NCI-H2227 (cell line): ENCODE data around the gene FYB2.

Experiments used
- DNase-seq: peaks from one replicate; lab custom pipeline; 2025; ENCODE audit not compliant: unreplicated experiment; lab: John Stamatoyannopoulos, UW

Gene FYB2, protein sequence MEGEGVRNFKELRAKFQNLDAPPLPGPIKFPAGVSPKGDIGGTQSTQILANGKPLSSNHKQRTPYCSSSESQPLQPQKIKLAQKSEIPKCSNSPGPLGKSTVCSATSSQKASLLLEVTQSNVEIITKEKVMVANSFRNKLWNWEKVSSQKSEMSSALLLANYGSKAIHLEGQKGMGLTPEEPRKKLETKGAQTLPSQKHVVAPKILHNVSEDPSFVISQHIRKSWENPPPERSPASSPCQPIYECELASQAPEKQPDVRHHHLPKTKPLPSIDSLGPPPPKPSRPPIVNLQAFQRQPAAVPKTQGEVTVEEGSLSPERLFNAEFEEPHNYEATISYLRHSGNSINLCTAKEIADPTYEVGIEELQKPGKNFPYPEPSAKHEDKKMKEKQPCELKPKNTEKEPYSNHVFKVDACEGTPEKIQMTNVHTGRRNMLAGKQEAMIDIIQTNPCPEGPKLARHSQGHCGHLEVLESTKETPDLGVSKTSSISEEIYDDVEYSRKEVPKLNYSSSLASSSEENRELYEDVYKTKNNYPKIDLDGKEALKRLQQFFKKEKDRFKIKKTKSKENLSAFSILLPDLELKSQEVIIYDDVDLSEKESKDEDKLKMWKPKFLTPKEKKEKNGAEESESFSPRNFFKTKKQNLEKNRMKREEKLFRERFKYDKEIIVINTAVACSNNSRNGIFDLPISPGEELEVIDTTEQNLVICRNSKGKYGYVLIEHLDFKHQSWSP

DNA sequence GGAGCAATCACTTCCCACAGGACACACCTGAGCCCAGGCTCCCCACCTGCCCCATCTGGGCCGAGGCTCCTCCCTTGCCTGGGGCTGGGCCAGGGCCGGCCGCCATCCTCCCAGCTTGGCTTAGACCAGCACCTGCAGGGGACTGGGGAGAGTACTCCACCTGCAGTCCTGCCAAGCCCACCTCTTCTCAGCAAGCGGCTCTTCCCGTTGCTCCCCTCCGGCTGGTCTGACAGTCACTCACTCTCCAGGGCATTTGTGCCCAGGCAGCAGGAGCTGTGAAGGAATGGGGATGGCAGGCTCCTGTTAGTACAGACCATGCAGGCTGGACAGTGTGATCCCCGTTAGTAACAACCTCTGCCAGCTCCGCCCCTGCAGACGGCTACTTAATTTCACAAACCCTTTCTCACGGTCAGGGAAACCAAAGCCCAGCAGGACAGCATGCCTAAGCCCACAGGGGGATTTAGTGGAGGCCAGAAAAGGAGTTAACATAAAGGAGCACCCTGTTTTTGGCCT, at the start of gene FYB2:
TSS of gene FYB2 (minus strand) at position 18 of the 513 bp plus-strand sequence. CDS start 114 bp downstream, outside the sequence.
- DNase-seq = no peak

DNA sequence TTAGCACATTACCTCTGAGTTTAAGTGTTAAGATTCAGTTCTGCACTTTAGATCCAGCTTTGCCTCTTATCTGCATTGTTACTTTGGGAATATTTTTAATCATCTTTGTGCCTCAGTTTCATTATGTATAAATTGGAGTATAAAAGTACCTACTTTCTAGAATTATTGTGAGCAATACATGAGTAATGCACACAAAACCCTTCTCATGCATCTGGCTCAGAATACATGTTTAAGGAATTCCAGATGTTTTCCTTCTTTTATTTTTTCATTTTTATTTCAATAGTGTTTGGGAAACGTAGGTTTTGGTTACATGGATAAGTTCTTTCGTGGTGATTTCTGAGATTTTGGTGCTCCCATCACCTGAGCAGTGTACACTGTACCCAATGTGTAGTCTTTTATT, 49.6 kb upstream of the FYB2 start:
- DNase-seq = no peak

DNA sequence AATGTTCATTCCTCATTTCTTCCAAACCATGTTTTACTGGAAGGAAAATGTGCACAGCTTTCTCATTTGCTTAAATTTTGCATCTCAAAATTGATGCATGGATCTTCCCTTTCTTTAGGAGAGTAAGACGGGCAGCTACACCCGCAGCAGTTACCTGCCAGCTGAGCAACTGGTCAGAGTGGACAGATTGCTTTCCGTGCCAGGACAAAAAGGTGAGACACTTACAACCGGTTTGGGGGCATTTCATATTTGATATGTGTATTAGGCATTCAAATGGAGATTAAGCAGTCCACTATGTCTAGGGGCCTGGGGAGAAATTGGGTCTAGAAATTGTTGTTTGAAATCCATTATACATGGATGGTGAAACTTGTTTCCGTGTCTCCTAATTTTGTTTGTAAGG, 48.3 kb upstream of the FYB2 start:
- no peak for DNase-seq

DNA sequence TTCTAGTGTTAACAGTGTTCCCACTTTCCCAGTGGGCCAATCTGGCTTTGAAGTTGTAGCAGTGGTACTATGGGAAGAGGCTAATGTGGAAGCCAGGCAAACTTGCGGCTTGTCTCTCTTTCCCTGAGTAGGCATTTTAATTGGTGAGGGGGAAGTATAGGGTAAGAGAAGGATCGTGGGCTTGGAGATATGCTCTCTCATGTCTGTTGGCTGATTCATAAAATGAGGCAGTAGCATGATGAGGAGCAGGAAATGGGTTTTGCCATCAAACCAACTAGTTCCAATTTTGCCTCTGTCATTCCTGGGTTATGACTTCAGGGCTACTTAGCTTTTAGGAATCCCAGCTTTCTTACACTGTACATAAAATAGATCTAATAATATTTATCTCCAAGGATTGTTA, 47.5 kb upstream of the FYB2 start:
- DNase-seq = no peak

DNA sequence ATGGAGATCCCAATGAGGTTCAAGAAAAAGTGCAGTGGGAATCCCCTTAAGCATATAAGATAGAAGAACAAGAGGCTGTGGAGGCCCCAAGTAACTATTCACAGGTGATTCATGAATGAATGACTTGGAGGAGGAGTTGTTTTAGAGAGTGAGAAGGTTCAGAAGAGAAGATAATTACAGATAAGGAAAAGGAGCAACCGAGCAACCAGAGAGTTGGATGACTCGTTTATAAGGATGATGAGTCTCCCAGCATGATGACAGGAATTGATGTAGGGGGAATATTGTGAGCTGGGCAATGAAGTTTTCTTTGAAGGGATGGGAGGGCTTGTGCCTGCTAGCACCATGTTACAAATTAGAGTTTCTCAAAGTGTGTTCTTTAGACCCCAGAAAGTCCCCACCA, 45.2 kb upstream of the FYB2 start:
- no peak for DNase-seq

DNA sequence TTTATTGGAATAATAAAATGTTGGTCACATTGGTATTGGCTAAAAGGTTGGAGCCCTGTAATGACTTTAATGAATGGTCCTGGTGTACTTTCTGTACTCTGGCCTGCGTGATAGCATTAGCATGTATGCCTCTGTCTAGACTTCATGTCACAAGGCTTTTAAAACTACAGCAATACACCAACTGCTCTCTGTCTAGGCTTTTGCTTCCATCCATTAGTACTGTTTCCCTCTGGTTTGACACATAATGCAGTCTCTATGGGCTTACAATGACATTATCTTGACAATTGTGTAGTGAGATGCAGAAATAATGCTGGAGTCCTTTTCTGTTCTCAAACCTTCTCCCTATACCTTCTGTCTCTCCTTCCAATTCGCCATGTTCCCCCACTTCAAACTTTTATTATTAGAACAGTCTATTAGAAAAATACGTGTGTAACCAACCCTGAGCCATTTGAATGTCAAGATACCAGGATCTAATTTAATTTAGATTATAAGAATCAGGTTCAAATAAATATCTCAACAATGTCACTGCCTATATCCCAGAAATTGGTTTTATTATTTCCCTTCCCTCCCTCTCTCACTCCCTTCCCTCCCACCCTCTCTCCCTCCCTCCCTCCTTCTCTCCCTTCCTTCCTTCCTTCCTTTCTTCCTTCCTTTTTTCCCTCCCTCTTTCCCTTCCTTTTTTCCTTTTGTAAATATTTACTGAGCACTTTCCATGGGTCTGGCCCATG, 44.2 kb upstream of the FYB2 start:
- no peak for DNase-seq

DNA sequence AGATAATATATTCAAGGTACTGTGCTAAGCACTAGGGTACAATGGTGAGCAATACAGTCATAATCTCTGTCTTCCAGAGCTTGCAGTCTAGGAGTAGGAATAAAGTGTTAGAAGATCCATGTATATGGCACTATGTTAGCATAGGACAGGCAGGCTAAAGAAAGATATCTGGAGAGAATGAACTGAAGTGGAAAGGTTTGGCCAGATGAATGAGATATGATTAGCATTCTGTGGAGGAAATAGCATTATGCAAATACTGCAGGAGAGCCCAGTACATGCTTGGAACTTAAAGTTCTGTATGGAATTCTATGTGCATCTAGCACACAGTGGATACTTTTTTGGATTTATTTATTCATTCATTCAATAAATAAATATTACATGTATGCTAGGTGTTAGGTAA, 40.1 kb upstream of the FYB2 start:
- no peak for DNase-seq

DNA sequence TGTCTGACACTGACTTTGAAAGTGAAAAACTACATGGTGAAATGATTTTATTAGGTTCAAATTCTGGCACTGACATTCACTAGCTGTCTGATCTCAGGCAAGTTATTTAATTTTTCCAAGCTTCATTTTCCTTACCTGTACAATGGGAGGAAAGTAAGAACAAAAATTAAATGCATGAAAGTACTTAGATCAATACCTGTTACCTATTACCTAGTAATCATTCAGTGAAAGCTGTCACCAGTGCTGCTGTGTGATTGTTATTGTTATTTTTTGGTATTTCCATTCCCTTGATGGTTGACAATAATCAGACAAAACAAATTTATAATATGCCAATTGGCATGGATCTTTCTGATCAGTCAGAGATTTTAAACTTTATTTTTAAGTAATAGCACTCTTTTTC, 37.0 kb upstream of the FYB2 start:
- DNase-seq = no peak

DNA sequence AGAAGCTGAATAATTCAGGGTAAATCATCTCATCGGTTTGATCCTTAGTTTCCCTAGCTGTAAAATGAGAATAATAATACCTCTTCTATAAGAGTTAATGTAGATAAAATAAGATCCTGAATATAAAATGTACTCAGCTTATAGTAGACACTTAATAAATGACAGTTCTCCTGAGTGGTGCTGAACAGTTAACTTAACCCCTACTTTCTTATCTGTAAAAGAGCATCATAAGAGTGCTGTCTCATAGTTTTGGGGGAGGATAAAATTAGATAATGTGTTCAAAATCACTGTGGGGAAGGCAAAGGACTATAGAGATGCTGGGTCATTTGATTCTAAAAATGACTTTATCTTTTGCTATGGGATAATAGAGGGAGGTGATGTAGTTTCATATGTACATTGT, 36.0 kb upstream of the FYB2 start:
- DNase-seq = no peak

DNA sequence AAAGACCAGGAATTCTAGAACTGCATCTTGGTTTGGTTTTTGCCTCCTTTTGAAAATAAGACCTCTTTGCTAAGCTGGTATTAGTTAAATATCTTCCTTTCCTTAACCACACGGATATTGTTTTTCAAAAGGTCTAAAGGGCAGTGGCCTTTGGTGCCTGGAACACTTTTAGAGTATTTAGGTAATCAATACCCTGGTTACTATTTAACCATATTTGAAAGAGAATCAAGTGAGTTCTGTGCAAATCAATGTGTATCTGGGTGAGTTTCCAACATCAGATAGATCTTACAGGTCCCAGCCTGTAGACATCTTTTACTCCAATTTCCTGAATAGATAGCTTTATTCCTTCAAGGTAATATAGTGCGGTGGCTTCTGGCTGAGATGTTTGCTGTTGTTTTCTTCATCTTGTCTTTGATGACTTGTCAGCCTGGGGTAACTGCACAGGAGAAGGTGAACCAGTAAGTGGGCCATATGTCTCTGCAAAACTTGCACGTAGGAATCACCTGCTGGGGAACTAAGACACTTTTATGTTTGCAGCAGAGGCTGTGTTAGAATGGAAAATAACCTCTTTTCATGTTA, 35.4 kb upstream of the FYB2 start, which contains the start of gene C8A:
TSS of gene C8A (plus strand) at position 277 of the 579 bp plus-strand sequence. CDS start at position 382, 105 bp downstream.
- no peak for DNase-seq

DNA sequence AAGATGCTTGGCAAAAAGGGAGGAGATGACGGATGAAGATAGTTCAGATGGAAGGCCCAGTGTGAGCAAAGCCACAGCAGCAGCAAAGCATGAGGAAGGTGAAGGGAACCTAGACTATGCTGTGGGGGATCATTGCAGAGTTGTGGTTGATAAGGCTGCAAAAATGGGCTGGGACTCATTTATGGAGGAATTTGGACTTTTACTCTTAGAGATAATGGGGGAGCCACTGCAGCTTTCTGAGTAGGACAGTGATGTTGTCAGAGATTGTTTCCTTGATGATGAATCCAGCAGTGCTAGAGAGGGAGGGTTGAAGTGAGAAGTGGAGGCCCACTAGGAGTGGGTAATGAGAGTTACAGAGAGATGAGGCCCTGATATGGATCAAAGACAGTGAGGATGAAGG, 33.3 kb upstream of the FYB2 start:
- no peak for DNase-seq

DNA sequence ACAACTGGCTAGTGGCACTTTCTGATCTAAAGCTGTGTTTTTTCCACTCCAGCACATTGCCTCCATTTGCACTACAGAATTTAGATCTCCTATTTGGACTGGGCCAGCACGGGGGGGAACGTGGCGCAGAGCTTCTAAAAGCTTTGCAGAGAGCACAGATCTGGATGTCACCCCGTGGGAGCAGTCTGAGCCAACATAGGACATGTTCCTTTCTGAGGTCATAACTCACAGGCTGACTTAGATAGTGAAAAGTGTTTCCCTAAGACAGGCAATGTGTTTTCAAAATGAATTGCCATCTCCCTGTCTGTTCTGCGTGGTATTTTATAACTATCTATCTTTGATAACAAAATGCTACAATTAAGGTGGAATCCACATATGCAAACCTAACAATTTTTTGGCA, 31.7 kb upstream of the FYB2 start:
- DNase-seq = no peak

DNA sequence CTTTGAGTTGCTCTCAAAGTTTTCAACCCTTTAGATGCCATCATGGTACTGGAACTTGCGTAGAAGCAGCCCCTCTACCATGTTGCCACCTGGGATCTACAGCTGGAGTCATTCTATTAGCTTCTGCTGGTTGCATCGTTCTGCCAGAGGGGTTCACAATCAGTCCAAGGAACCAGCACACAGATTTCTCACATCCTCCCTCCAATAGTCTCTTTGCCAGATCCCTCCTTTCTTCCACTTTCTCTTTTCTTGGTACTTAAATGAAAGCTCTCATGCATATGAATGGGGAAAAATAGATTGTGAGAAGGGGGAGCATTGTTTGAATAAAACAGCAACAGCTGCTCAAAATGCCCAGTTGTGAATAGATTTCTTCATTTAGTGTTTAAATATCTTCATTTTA, 31.2 kb upstream of the FYB2 start:
- DNase-seq = no peak

DNA sequence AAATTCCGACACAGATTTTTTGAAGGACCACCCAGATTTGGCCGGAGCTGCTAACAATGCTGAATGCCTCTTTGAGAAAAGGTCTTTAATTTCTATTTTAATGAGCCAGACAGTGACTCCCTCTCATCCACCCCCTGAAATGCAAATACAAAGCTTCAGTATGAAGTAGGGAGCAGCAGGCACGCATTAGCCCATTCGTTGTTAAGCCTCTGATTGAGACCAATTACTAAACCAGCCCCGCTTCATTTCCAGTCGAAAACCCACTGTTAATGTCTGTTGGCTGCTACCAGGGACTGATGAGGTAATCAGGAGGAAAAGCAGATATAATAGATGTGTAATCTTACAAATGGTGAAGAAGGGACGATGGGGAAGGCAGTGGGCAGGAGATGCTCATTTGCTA, 30.5 kb upstream of the FYB2 start:
- DNase-seq = no peak

DNA sequence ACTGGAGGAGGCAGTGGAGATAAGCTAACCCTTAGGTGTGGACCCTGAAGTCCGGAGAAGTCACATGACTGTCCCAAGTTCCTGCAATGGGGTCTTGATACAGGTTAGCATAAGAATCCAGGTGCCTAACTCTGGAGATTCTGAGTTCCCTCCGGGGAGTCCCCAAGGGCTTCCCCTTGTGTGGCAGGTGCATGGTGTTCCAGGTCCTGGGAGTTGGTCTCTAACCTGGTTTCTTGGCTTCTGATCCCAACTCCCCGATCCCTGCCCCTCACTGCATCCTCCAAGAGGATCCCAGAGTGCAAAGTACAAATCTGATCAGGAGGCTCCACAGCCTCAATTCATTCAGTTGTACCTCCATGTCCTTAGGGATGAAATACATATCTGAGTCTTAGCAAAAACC, 26.1 kb upstream of the FYB2 start:
- no peak for DNase-seq

DNA sequence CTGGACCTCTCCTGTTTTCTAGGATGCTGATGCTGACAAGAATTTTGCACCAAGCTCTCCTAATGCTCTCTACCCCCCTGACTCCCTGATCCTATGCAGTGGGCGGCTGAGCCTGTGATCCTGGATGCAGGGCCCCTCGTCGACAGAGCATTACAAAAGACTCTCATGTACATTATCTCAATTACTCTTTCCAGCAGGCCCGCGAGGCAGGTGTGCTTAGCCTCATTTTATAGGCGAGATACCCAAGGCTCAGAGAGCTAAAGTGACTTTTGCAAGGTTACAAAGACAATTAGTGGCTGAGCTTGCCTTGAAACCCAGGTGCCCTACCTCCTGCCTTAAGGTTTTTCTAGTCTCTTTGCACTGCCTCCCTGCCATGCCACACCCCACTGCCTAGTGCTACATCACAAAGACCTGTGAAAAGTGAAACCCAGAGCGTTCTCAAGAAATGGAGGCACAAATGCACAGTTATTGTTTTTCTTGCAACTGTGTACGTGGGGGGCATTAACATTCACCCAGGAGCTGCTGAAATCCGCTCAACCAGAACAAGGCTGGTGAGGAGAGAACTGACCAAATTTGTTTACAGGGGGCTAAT, 25.4 kb upstream of the FYB2 start:
- peak; percentile 44 for DNase-seq

DNA sequence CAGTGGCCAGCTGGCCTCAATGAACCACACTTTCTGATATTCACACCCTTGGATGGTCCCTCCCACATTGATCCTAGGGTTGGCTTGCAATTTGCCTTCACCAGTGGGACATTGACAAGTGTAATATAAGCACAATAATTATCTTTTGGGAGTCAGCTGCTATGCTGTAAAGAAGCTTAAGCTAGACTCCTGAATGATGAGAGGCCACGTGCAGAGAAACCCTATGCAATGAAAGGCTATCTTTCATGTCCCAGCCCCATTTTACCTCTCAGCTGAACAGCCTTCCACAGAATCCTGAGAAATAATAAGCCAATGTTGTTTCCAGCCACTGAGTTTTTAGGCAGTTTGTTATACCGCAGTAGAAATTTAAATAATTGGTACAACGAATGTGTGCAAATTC, 24.3 kb upstream of the FYB2 start:
- no peak for DNase-seq

DNA sequence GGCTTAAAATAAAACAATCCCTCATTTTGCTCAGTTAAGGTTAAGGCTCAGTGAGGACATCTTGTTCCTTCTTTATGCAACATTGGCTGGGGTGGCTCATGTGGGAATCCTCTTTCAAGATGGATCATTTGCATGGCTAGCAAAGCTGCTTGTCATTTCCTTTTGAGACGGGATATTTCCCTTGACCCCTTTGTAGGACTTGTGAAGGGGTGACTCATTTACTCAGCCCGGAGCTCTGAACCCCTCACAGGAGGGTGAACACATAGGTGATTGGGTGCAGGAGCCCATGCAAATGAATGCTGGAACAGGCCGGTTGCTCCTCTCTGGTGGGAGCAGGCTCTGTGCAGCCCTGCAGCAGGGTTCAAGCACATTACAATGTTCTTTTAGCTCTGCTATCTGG, 19.6 kb upstream of the FYB2 start:
- no peak for DNase-seq

DNA sequence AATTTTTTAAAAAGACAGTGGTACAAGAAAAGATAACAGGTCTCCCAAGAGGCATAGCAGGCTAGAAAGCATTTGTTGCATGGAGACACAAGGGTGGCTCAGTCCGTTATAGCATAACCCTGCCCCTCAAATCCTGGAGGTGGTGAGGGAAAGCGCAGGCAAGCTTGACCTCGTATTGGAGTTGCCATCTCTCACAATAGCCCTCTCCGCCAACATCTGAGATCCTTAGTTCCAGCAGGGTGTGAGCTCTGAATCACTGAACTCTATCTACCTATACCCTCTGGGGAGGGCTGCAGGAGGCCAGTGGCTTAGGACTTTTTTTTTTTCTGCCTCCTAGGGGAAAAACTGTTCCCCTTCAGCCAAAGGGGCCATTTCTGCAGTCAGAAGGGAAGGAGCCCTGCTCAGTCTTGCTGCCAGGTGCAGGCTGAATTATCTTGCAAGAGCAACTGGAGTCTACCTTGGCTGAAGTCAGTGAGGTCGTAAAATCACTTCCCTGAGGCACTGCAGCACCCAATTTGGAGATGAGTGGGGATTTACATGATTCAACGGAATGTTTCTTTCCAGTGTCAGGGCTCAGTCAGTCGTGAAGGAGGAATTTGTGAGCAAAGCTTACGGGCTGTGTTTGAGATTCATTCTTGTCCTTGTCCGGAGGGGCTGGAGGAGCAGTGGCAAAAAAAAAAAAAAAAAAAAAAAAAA, 18.2 kb upstream of the FYB2 start:
- DNase-seq = no peak

DNA sequence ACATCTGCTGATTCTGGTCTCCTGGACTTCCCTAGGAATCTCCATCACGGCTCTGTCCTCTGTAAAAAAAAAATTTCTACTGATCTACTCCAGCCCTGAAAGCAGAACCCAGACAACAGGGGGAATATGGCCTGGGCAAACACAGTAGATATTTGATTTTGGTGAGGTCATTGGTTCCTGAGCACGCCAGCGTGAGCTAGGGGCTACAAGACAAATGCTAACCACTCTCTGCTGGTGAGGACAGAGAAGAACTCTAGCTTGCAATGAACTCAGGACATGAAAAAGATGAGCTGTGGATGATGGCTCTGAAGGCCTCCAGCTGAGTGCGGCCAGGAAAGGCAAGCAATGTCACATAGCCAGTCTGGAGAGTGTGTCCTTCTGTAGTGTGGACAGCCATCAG, 17.2 kb upstream of the FYB2 start:
- no peak for DNase-seq
